GM23338 (cell line): ENCODE data around the gene BCL11B. TPM values are rescaled to one million over a fixed set of nuclear protein-coding genes. Genes with fewer than 3 reads are reported as not detected.

ENCODE experiments used
- ATAC-seq: fragments of 200-7000 bp; cut with Tn5 transposase; 3 replicates; pipeline ENCODE4 v1.9.1; 2020
- DNase-seq: peaks from one replicate; pipeline ENCODE4 v3.0.0-alpha.2; 2015; ENCODE audit warnings: low spot score
- H2AFZ ChIP-seq: fragments of 200-600 bp; sonication (generic); 2 replicates; pipeline ENCODE4 v1.8.0; 2016; ENCODE audit warnings: antibody characterized with exemption, mild to moderate bottlenecking, moderate library complexity
- H3F3A ChIP-seq: fragments of 200-600 bp; sonication (generic); replicated peaks from 2 replicates; pipeline ENCODE4 v1.8.0; 2017; ENCODE audit warnings: antibody characterized with exemption, mixed run types, low read depth
- H3K27ac ChIP-seq: fragments of 200-600 bp; sonication (generic); 2 replicates; pipeline ENCODE4 v1.6.1; 2016; ENCODE audit warnings: low read depth
- H3K27me3 ChIP-seq: fragments of 200-600 bp; sonication (generic); 2 replicates; pipeline ENCODE4 v1.8.0; 2016; ENCODE audit warnings: mild to moderate bottlenecking, mixed run types, moderate library complexity; ENCODE audit not compliant: insufficient read depth
- H3K36me3 ChIP-seq: fragments of 200-600 bp; sonication (generic); 2 replicates; pipeline ENCODE4 v1.8.0; 2016; ENCODE audit warnings: mild to moderate bottlenecking; ENCODE audit not compliant: insufficient read depth
- H3K4me1 ChIP-seq: fragments of 200-600 bp; sonication (generic); 2 replicates; pipeline ENCODE4 v1.8.0; 2016; ENCODE audit warnings: mild to moderate bottlenecking, moderate library complexity; ENCODE audit not compliant: insufficient read depth
- H3K4me2 ChIP-seq: fragments of 200-600 bp; sonication (generic); 2 replicates; pipeline ENCODE4 v1.7.1; 2017; ENCODE audit warnings: mixed run types
- H3K4me3 ChIP-seq: fragments of 200-600 bp; sonication (generic); 2 replicates; pipeline ENCODE4 v1.6.1; 2016; ENCODE audit warnings: mixed run types
- H3K79me2 ChIP-seq: fragments of 200-600 bp; sonication (generic); replicated peaks from 2 replicates; pipeline ENCODE4 v1.8.0; 2017; ENCODE audit warnings: mild to moderate bottlenecking; ENCODE audit not compliant: insufficient read depth
- H3K9me2 ChIP-seq: fragments of 200-600 bp; sonication (generic); 2 replicates; pipeline ENCODE4 v1.8.0; 2017; ENCODE audit not compliant: insufficient read depth
- H4K20me1 ChIP-seq: fragments of 200-600 bp; sonication (generic); replicated peaks from 2 replicates; pipeline ENCODE4 v1.8.0; 2017; ENCODE audit warnings: mild to moderate bottlenecking; ENCODE audit not compliant: insufficient read depth
- H3K27ac Mint-ChIP-seq: 2 replicates; pipeline ENCODE4 v1.8.0; 2020; ENCODE audit warnings: inconsistent platforms, mild to moderate bottlenecking, moderate library complexity, mixed read lengths
- H3K27me3 Mint-ChIP-seq: 3 replicates; pipeline ENCODE4 v1.8.0; 2022; ENCODE audit warnings: low read depth, mild to moderate bottlenecking, moderate library complexity, mixed read lengths, inconsistent platforms; ENCODE audit not compliant: insufficient read depth, poor library complexity
- H3K36me3 Mint-ChIP-seq: 3 replicates; pipeline ENCODE4 v1.8.0; 2021; ENCODE audit warnings: low read depth, mild to moderate bottlenecking, inconsistent platforms, moderate library complexity, mixed read lengths
- H3K4me1 Mint-ChIP-seq: 3 replicates; pipeline ENCODE4 v1.8.0; 2020; ENCODE audit warnings: mild to moderate bottlenecking, inconsistent platforms, mixed read lengths
- H3K4me3 Mint-ChIP-seq: 3 replicates; pipeline ENCODE4 v1.8.0; 2021; ENCODE audit warnings: moderate library complexity, mild to moderate bottlenecking, inconsistent platforms, mixed read lengths
- H3K9me3 Mint-ChIP-seq: 3 replicates; pipeline ENCODE4 v1.8.0; 2020; ENCODE audit warnings: moderate library complexity, mild to moderate bottlenecking, inconsistent platforms, mixed read lengths
- CREB1 ChIP-seq: fragments of 250-450 bp; sonication (Bioruptor Pico); IDR thresholded peaks from 2 replicates; pipeline ENCODE4 v1.5.0; 2020; ENCODE audit warnings: low read depth, mild to moderate bottlenecking, moderate library complexity
- CTCF ChIP-seq, 2 experiments: fragments of 200-600 bp in 1 of 2; sonication (generic) in 1 of 2; conservative IDR thresholded peaks; 2 replicates each; pipeline versions ENCODE4 v1.5.1 to v1.6.1; 2016 to 2017; ENCODE audit warnings: antibody characterized with exemption in 2 of 2, low read depth in 2 of 2, mild to moderate bottlenecking in 2 of 2, moderate library complexity in 1 of 2
- ETS1 ChIP-seq: IDR thresholded peaks from 2 replicates; pipeline ENCODE4 v1.6.1; 2016; ENCODE audit warnings: antibody characterized with exemption
- EZH2 ChIP-seq: fragments of 200-600 bp; sonication (generic); IDR thresholded peaks from one replicate; pipeline ENCODE4 v1.8.0; 2017; ENCODE audit warnings: antibody characterized with exemption, mild to moderate bottlenecking, low read depth; ENCODE audit not compliant: unreplicated experiment
- EZH2phosphoT487 ChIP-seq: fragments of 200-600 bp; sonication (generic); IDR thresholded peaks from one replicate; pipeline ENCODE4 v1.8.1; 2018; ENCODE audit warnings: antibody characterized with exemption; ENCODE audit not compliant: unreplicated experiment
- JUNB ChIP-seq: IDR thresholded peaks from one replicate; pipeline ENCODE4 v1.6.1; 2016; ENCODE audit warnings: antibody characterized with exemption; ENCODE audit not compliant: unreplicated experiment
- NANOG ChIP-seq: IDR thresholded peaks from 2 replicates; pipeline ENCODE4 v1.6.1; 2016; ENCODE audit warnings: antibody characterized with exemption, borderline replicate concordance
- POLR2AphosphoS5 ChIP-seq: IDR thresholded peaks from 2 replicates; pipeline ENCODE4 v1.6.1; 2016; ENCODE audit warnings: antibody characterized with exemption, low read depth
- REST ChIP-seq: IDR thresholded peaks from one replicate; pipeline ENCODE4 v1.6.1; 2018; ENCODE audit warnings: antibody characterized with exemption; ENCODE audit not compliant: unreplicated experiment
- STAT1 ChIP-seq: IDR thresholded peaks from one replicate; pipeline ENCODE4 v1.6.1; 2016; ENCODE audit warnings: antibody characterized with exemption; ENCODE audit not compliant: unreplicated experiment
- ZNF114 ChIP-seq: fragments of 250-450 bp; sonication (Bioruptor Pico); IDR thresholded peaks from 2 replicates; pipeline ENCODE4 v1.5.0; 2020; ENCODE audit warnings: mild to moderate bottlenecking, moderate library complexity
- ZNF331 ChIP-seq: fragments of 250-450 bp; sonication (Bioruptor Pico); IDR thresholded peaks from 2 replicates; pipeline ENCODE4 v1.5.0; 2020; ENCODE audit warnings: low read depth, mild to moderate bottlenecking, moderate library complexity
- ZNF462 ChIP-seq: fragments of 250-450 bp; sonication (Bioruptor Pico); IDR thresholded peaks from 2 replicates; pipeline ENCODE4 v1.5.0; 2020; ENCODE audit warnings: mild to moderate bottlenecking, moderate library complexity
- polyA plus RNA-seq: library from polyadenylated mRNA; unstranded; fragments of >200 nt; fragmentation: Nextera tagmentation; extraction: Ambion mirVana; gene quantifications from 2 replicates; pipeline ENCODE4 v1.2.1, GENCODE V29; 2016
- total RNA-seq: library from RNA; depleted of rRNA; stranded (reverse); fragments of >200 nt; shearing (Covaris generic); gene quantifications from 2 replicates; pipeline ENCODE4 v1.2.3, GENCODE V29; 2014

The BCL11B gene
- total and polyA plus RNA-seq, 2 experiments from 2014 or later = 2.4 to 6.7 TPM

- Histone ChIP-seq H3K27ac (no peak overlapping the region), H3K36me3 (no peaks in the 10 kb centered on the region), H3K4me2 (no peak overlapping the region), H3K9me2 (no peaks in the 10 kb centered on the region), H3K4me3 (no peak overlapping the region), H3F3A (no peaks in the 10 kb centered on the region), H3K79me2 (no peaks in the 10 kb centered on the region), H2AFZ (no peak overlapping the region), H4K20me1 (no peaks in the 10 kb centered on the region), H3K27me3 (no peaks in the 10 kb centered on the region), H3K4me1 (0 out of 2 replicates have a peak, but pooled peaks cover 11% of the 10 kb centered on the region)
- Mint-ChIP-seq H3K27ac (no peak overlapping the region), H3K27me3 (peaks cover 20% of the 10 kb centered on the region), H3K4me1 (peaks cover 22% of the 10 kb centered on the region), H3K4me3 (no peak overlapping the region), H3K9me3 (peaks cover 3% of the 10 kb centered on the region; the same call in 1 of the 3 replicates), H3K36me3 (no peaks in the 10 kb centered on the region)
- DNase-seq (no peak), ATAC-seq (no peak)
- no peak for TF ChIP-seq REST
- no peak for TF ChIP-seq ZNF331 (CRISPR knock-in tag)
- TF ChIP-seq CREB1 (CRISPR knock-in tag) = no peak
- TF ChIP-seq ZNF114 (CRISPR knock-in tag) = no peak
- no peak for TF ChIP-seq JUNB
- no peak for TF ChIP-seq STAT1
- TF ChIP-seq CTCF (conservative IDR thresholded peaks at IDR 0.05; ENCODE audit: low read depth in 2 of 2) = no peak
- no peak for TF ChIP-seq NANOG
- no peak for TF ChIP-seq EZH2
- no peak for TF ChIP-seq ZNF462 (CRISPR knock-in tag)
- no peak for TF ChIP-seq EZH2phosphoT487
- no peak for TF ChIP-seq POLR2AphosphoS5
- TF ChIP-seq ETS1 = no peak
These were observed 135.6 kb downstream of the BCL11B start for GRCh38 chr14:99136401-99136800.
